HEK293 (cell line): ENCODE measurements around the gene SS18L1.

Experiments used
- CTCF ChIA-PET: fragments of 350-600 bp; formaldehyde crosslinking; extraction: SDS; loops from one replicate; lab custom pipeline; 2021; ENCODE audit warnings: antibody characterized with exemption; lab: Yijun Ruan, JAX
- POLR2A ChIA-PET: fragments of 300-600 bp; formaldehyde crosslinking; extraction: SDS; loops from one replicate; lab custom pipeline; 2020; ENCODE audit warnings: antibody characterized with exemption, inconsistent platforms; lab: Yijun Ruan, JAX
- H3K27ac ChIP-seq: fragments of 200-500 bp; sonication (Bioruptor generic); 2 replicates; pipeline ENCODE4 v1.5.1; 2014; ENCODE audit warnings: low read depth, low read length, control low read depth, inconsistent platforms; ENCODE audit errors: extremely low read depth
- H3K36me3 ChIP-seq, 2 experiments: fragments of 200-500 bp in 1 of 2; sonication (Bioruptor generic) in 1 of 2; 1 replicate in 1 of 2; 2 replicates in 1 of 2; pipeline ENCODE4 v1.5.1; 2014 to 2017; ENCODE audit warnings: inconsistent platforms in 2 of 2, low read length in 2 of 2; ENCODE audit not compliant: control insufficient read depth in 2 of 2, insufficient read depth in 1 of 2
- H3K4me1 ChIP-seq: fragments of 200-500 bp; sonication (Bioruptor generic); 2 replicates; pipeline ENCODE4 v1.5.1; 2014; ENCODE audit warnings: mild to moderate bottlenecking, low read length, inconsistent platforms; ENCODE audit not compliant: control insufficient read depth, insufficient read depth
- H3K4me3 ChIP-seq: 2 replicates; pipeline ENCODE4 v1.5.1; 2011; ENCODE audit warnings: low read depth, mild to moderate bottlenecking, control low read depth, low read length, moderate library complexity
- H3K9me3 ChIP-seq: fragments of 200-500 bp; sonication (Bioruptor generic); 2 replicates; pipeline ENCODE4 v1.5.1; 2014; ENCODE audit warnings: low read depth, low read length, inconsistent platforms; ENCODE audit not compliant: control insufficient read depth, insufficient read depth
- GLIS2 ChIP-seq: fragments of 450-650 bp; formaldehyde crosslinking; IDR thresholded peaks from 2 replicates; pipeline ENCODE4 v1.5.1; 2016; ENCODE audit warnings: missing biosample characterization, missing genetic modification characterization
- HOXC10 ChIP-seq: sonication (generic); formaldehyde crosslinking; IDR thresholded peaks from 2 replicates; pipeline ENCODE4 v1.8.1; 2023; ENCODE audit warnings: mild to moderate bottlenecking, missing genetic modification reagents
- KLF1 ChIP-seq: fragments of 450-650 bp; formaldehyde crosslinking; IDR thresholded peaks from 2 replicates; pipeline ENCODE4 v1.5.1; 2016; ENCODE audit warnings: missing biosample characterization, missing genetic modification characterization
- ZBTB26 ChIP-seq: fragments of 450-650 bp; formaldehyde crosslinking; optimal IDR thresholded peaks from 2 replicates; pipeline ENCODE3; 2016; ENCODE audit warnings: missing biosample characterization, mild to moderate bottlenecking, missing genetic modification characterization
- ZBTB8A ChIP-seq: fragments of 450-650 bp; formaldehyde crosslinking; IDR thresholded peaks from 2 replicates; pipeline ENCODE4 v1.5.1; 2016; ENCODE audit warnings: missing biosample characterization, missing genetic modification characterization
- ZFHX2 ChIP-seq: fragments of 450-650 bp; formaldehyde crosslinking; conservative IDR thresholded peaks from 2 replicates; pipeline ENCODE4 v1.5.1; 2016; ENCODE audit warnings: missing biosample characterization, missing genetic modification characterization
- ZIC2 ChIP-seq: fragments of 450-650 bp; formaldehyde crosslinking; IDR thresholded peaks from 2 replicates; pipeline ENCODE4 v1.5.1; 2016; ENCODE audit warnings: missing biosample characterization, missing genetic modification characterization
- ZNF121 ChIP-seq: fragments of 450-650 bp; formaldehyde crosslinking; IDR thresholded peaks from 2 replicates; pipeline ENCODE4 v1.5.1; 2016; ENCODE audit warnings: missing biosample characterization, missing genetic modification characterization
- ZNF248 ChIP-seq: fragments of 450-650 bp; formaldehyde crosslinking; IDR thresholded peaks from 2 replicates; pipeline ENCODE4 v1.5.1; 2017; ENCODE audit warnings: missing biosample characterization, missing genetic modification characterization
- ZNF266 ChIP-seq: fragments of 450-650 bp; formaldehyde crosslinking; IDR thresholded peaks from 2 replicates; pipeline ENCODE4 v1.5.1; 2016; ENCODE audit warnings: missing biosample characterization, missing genetic modification characterization, low read depth
- ZNF398 ChIP-seq: fragments of 450-650 bp; formaldehyde crosslinking; IDR thresholded peaks from 2 replicates; pipeline ENCODE4 v1.5.1; 2017; ENCODE audit warnings: missing biosample characterization, missing genetic modification characterization
- ZNF561 ChIP-seq: fragments of 450-650 bp; IDR thresholded peaks from 2 replicates; pipeline ENCODE4 v1.5.1; 2018; ENCODE audit warnings: missing biosample characterization, missing genetic modification characterization, borderline replicate concordance
- ZNF629 ChIP-seq: fragments of 450-650 bp; formaldehyde crosslinking; IDR thresholded peaks from 2 replicates; pipeline ENCODE4 v1.5.1; 2017; ENCODE audit warnings: missing biosample characterization, missing genetic modification characterization
- TF ChIP-seq, protein P1 (sequence below): fragments of 450-650 bp; formaldehyde crosslinking; IDR thresholded peaks from 2 replicates; pipeline ENCODE4 v1.5.1; 2016; ENCODE audit warnings: missing biosample characterization, missing genetic modification characterization, borderline replicate concordance
- TF ChIP-seq, protein P2 (sequence below): fragments of 450-650 bp; formaldehyde crosslinking; IDR thresholded peaks from 2 replicates; pipeline ENCODE4 v1.5.1; 2016; ENCODE audit warnings: missing biosample characterization, missing genetic modification characterization
- TF ChIP-seq, protein P3 (sequence below): fragments of 450-650 bp; formaldehyde crosslinking; IDR thresholded peaks from 2 replicates; pipeline ENCODE4 v1.5.1; 2016; ENCODE audit warnings: missing biosample characterization, missing genetic modification characterization

Gene SS18L1

DNA sequence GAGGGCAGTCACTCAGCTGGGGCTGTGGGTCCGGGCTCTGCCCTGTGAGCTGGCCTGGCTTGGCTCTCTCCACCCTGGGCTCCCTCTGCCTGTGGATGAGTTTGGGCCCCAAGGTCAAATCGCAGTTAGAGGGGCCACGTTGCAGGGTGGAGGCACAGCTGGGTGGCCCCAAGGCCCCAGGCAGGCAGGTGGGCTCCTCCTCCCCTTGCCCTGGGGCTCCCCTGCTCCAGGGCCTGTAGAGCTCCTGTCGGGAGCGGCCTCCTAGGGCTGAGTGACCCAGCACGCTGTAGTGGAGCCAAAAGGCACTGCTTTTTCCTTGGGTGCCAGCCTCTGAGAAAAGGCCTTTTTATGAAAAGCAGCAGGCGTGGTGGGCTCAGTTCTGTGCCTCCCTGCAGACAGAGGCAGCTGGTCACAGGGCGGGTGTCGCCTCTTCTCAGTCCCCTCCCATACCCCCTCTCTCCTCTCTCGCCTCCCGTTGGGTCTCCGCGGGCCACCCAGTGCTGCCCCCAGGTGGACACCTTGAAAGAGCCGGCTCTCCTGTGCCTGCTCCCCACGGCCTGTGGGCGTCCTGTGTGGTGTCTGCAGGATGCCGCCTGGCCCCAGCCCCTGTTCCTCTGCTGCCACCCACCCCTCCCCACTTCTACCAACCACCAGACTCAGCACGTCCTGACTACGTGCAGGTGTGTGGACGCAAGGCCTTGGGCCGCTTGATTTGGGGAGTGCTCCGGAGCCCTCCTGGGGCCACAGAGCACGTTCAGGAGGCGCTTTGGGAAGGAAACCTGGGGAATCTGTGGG is 13.2 kb downstream of the SS18L1 start (continued):
- TF ChIP-seq ZNF398 (peak; percentile 76), GLIS2 (peak; percentile 85), ZNF561 (tag by site-specific recombination) (peak; percentile 28; the same call in 1 of the 2 replicates), ZNF629 (tag by site-specific recombination) (no peak), ZNF121 (tag by site-specific recombination) (no peak), ZFHX2 (peak; percentile 83), ZBTB8A (tag by site-specific recombination) (peak; percentile 53), KLF1 (tag by site-specific recombination) (peak; percentile 57), ZNF248 (no peak), HOXC10 (no peak), ZIC2 (tag by site-specific recombination) (peak; percentile 89), ZBTB26 (tag by site-specific recombination) (peak; percentile 22)
- TF ChIP-seq, protein P1, sequence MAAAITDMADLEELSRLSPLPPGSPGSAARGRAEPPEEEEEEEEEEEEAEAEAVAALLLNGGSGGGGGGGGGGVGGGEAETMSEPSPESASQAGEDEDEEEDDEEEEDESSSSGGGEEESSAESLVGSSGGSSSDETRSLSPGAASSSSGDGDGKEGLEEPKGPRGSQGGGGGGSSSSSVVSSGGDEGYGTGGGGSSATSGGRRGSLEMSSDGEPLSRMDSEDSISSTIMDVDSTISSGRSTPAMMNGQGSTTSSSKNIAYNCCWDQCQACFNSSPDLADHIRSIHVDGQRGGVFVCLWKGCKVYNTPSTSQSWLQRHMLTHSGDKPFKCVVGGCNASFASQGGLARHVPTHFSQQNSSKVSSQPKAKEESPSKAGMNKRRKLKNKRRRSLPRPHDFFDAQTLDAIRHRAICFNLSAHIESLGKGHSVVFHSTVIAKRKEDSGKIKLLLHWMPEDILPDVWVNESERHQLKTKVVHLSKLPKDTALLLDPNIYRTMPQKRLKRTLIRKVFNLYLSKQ (tag by site-specific recombination): no peak
- TF ChIP-seq, protein P2, sequence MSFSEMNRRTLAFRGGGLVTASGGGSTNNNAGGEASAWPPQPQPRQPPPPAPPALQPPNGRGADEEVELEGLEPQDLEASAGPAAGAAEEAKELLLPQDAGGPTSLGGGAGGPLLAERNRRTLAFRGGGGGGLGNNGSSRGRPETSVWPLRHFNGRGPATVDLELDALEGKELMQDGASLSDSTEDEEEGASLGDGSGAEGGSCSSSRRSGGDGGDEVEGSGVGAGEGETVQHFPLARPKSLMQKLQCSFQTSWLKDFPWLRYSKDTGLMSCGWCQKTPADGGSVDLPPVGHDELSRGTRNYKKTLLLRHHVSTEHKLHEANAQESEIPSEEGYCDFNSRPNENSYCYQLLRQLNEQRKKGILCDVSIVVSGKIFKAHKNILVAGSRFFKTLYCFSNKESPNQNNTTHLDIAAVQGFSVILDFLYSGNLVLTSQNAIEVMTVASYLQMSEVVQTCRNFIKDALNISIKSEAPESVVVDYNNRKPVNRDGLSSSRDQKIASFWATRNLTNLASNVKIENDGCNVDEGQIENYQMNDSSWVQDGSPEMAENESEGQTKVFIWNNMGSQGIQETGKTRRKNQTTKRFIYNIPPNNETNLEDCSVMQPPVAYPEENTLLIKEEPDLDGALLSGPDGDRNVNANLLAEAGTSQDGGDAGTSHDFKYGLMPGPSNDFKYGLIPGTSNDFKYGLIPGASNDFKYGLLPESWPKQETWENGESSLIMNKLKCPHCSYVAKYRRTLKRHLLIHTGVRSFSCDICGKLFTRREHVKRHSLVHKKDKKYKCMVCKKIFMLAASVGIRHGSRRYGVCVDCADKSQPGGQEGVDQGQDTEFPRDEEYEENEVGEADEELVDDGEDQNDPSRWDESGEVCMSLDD (tag by site-specific recombination): peak; percentile 51; the same call in 1 of the 2 replicates

- H3K36me3 ChIP-seq: peaks cover 0 to 33% of the 10 kb centered on the region in 2 experiments; a peak in 2 of 3 replicates
- TF ChIP-seq ZNF266 (no peak), GLIS2 (peak; percentile 55)
- TF ChIP-seq, protein P3, sequence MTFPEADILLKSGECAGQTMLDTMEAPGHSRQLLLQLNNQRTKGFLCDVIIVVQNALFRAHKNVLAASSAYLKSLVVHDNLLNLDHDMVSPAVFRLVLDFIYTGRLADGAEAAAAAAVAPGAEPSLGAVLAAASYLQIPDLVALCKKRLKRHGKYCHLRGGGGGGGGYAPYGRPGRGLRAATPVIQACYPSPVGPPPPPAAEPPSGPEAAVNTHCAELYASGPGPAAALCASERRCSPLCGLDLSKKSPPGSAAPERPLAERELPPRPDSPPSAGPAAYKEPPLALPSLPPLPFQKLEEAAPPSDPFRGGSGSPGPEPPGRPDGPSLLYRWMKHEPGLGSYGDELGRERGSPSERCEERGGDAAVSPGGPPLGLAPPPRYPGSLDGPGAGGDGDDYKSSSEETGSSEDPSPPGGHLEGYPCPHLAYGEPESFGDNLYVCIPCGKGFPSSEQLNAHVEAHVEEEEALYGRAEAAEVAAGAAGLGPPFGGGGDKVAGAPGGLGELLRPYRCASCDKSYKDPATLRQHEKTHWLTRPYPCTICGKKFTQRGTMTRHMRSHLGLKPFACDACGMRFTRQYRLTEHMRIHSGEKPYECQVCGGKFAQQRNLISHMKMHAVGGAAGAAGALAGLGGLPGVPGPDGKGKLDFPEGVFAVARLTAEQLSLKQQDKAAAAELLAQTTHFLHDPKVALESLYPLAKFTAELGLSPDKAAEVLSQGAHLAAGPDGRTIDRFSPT (tag by site-specific recombination): 0 out of 2 replicates have a peak, but pooled peaks have one; percentile 30
- no peak overlapping the region for H3K27ac ChIP-seq
- H3K4me3 ChIP-seq: no peak overlapping the region
- ChIA-PET POLR2A (no interaction called here), CTCF (interaction anchor here (0.7 to 1.2 kb wide), 2 partner anchors 12 to 164 kb away, joined by 3 to 9 read pairs; no protein-coding TSS in a partner anchor)
- H3K4me1 ChIP-seq: no peaks in the 10 kb centered on the region
- no peaks in the 10 kb centered on the region for H3K9me3 ChIP-seq
These were observed 14.0 kb downstream of the SS18L1 start for GRCh38 chr20:62157387-62158087.
